ENCODE results near the gene SURF2. TPM values are rescaled to one million over a fixed set of nuclear protein-coding genes. Genes with fewer than 3 reads are reported as not detected.

SURF2 gene
- total RNA-seq, 1 donor from 2014 or later, result 12.0 TPM

DNA sequence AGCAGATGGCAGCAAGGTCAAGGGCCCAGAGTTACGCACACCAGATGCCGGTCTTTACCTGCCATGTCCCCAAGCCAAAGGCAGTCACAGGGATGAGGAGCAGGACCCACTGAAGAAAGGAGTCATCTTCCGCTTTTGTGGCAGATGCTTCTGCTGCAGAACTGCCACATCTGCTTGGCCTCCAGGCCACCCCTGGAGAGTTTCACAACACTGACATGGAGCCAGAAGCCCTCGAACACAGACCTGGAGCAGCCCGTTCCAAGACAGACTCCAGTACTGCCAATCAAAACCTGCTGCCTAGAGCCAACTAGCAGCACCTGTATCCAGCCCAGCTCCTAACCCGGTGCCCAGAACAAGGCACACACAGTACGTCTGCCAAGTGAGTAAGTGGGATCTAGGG is 1.6 kb upstream of the SURF2 start:
- no peak for DNase-seq
- Histone ChIP-seq H3K27me3 (no peaks in the 10 kb centered on the region), H3K27ac (no peak overlapping the region), H3K9me3 (no peaks in the 10 kb centered on the region), H3K4me1 (peaks cover 22% of the 10 kb centered on the region), H3K36me3 (peaks cover 50% of the 10 kb centered on the region), H3K4me3 (no peak overlapping the region)
- intact Hi-C loops (cut with DNase I), result no loop called here
- TF ChIP-seq, protein P1, sequence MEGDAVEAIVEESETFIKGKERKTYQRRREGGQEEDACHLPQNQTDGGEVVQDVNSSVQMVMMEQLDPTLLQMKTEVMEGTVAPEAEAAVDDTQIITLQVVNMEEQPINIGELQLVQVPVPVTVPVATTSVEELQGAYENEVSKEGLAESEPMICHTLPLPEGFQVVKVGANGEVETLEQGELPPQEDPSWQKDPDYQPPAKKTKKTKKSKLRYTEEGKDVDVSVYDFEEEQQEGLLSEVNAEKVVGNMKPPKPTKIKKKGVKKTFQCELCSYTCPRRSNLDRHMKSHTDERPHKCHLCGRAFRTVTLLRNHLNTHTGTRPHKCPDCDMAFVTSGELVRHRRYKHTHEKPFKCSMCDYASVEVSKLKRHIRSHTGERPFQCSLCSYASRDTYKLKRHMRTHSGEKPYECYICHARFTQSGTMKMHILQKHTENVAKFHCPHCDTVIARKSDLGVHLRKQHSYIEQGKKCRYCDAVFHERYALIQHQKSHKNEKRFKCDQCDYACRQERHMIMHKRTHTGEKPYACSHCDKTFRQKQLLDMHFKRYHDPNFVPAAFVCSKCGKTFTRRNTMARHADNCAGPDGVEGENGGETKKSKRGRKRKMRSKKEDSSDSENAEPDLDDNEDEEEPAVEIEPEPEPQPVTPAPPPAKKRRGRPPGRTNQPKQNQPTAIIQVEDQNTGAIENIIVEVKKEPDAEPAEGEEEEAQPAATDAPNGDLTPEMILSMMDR (IDR thresholded peaks at IDR 0.05), result no peak
- ATAC-seq, result no peak

DNA sequence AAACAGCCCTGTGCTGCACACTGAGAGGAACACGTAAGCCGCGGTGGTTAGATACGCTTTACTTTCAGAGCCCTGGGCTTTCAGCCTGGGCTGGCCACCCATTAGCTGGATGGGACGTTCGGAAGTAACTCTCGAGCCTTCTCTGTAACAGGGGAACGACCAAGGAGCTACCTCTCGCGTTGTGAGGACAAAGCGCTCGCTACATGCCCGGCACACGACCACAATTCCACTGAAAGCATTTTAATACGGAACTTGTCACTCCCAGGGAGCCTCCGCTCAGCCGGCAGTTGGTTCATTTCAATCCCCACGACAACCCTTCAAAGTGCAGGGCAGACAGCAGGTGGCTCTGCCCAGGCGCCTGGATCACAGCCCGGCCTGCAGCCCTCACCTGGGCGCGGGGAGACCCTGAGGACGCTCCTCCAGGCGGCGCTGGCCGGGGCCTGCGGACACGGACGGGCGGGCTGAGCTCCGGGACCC is 431 bp upstream of the SURF2 start:
- ATAC-seq (peak; percentile 28), DNase-seq (no peak)
- no peaks in the 10 kb centered on the region for H3K27me3 ChIP-seq
- TF ChIP-seq, protein P1 (IDR thresholded peaks at IDR 0.05), result no peak
- H3K4me1 ChIP-seq, result peaks cover 18% of the 10 kb centered on the region
- intact Hi-C loops (cut with DNase I), result no loop called here
- peak overlapping the region; percentile 82 for H3K27ac ChIP-seq
- H3K9me3 ChIP-seq, result no peaks in the 10 kb centered on the region
- H3K4me3 ChIP-seq, result peak overlapping the region; percentile 85
- H3K36me3 ChIP-seq, result peaks cover 50% of the 10 kb centered on the region

DNA sequence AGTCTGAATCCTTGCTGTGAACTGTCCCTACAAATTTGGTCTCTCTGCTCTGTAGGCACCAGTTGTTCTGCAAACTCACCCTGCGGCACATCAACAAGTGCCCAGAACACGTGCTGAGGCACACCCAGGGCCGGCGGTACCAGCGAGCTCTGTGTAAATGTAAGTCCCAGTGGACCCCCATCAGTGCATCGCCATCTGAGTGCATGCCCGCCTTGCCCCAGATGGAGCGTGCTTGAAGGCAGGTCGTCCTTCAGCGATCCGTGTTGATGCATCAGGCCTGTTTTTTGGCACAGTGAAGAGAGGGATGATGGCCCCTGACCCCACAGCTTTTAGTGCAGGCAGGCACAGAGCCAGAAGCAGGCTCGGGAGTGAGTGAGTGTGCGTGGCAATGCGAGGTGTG is 1.3 kb downstream of the SURF2 start:
- H3K9me3 ChIP-seq, result no peaks in the 10 kb centered on the region
- peaks cover 50% of the 10 kb centered on the region for H3K36me3 ChIP-seq
- H3K4me1 ChIP-seq, result peaks cover 18% of the 10 kb centered on the region
- H3K4me3 ChIP-seq, result no peak overlapping the region
- intact Hi-C loops (cut with DNase I), result no loop called here
- TF ChIP-seq, protein P1 (IDR thresholded peaks at IDR 0.05), result no peak
- ATAC-seq (no peak), DNase-seq (no peak)
- H3K27ac ChIP-seq, result no peak overlapping the region
- H3K27me3 ChIP-seq, result no peaks in the 10 kb centered on the region

DNA sequence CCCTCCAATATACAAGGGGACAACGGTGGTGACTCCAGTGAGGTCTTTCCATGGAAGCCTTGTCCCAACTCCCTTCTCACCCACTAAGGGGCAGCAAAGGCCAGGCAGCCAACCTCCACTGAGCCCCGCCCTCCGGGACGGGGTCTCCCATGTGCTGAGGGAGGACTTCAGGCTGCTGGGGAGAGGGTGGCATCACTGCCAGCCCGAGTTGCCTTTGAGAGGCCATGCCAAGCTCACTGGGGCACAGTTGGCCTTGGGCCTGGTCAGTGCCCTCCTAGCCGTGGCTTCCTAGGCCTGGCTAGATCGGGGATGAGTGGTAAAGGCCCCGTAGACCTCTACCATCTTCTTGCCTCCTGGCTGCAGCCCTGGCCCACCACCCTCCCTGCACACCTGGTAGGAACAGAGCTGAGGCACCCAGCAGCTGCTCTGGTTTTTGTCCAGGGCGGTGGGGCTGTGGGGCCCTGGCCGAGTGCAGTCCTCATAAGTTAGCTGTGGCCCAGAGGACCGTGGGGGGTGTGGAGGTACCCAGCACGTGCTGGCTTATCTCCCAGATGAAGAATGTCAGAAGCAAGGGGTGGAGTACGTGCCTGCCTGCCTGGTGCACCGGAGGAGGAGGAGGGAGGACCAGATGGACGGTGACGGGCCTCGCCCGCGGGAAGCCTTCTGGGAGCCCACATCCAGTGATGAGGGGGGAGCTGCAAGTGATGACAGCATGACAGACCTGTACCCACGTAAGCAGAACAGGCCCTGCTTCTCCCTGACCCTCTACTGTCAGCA is 3.2 kb downstream of the SURF2 start:
- intact Hi-C loops (cut with DNase I), result no loop called here
- ATAC-seq (no peak), DNase-seq (no peak)
- peaks cover 53% of the 10 kb centered on the region for H3K36me3 ChIP-seq
- H3K4me3 ChIP-seq, result no peak overlapping the region
- no peaks in the 10 kb centered on the region for H3K27me3 ChIP-seq
- TF ChIP-seq, protein P1 (IDR thresholded peaks at IDR 0.05), result peak; percentile 19
- H3K27ac ChIP-seq, result no peak overlapping the region
- H3K4me1 ChIP-seq, result peaks cover 18% of the 10 kb centered on the region
- H3K9me3 ChIP-seq, result no peaks in the 10 kb centered on the region

DNA sequence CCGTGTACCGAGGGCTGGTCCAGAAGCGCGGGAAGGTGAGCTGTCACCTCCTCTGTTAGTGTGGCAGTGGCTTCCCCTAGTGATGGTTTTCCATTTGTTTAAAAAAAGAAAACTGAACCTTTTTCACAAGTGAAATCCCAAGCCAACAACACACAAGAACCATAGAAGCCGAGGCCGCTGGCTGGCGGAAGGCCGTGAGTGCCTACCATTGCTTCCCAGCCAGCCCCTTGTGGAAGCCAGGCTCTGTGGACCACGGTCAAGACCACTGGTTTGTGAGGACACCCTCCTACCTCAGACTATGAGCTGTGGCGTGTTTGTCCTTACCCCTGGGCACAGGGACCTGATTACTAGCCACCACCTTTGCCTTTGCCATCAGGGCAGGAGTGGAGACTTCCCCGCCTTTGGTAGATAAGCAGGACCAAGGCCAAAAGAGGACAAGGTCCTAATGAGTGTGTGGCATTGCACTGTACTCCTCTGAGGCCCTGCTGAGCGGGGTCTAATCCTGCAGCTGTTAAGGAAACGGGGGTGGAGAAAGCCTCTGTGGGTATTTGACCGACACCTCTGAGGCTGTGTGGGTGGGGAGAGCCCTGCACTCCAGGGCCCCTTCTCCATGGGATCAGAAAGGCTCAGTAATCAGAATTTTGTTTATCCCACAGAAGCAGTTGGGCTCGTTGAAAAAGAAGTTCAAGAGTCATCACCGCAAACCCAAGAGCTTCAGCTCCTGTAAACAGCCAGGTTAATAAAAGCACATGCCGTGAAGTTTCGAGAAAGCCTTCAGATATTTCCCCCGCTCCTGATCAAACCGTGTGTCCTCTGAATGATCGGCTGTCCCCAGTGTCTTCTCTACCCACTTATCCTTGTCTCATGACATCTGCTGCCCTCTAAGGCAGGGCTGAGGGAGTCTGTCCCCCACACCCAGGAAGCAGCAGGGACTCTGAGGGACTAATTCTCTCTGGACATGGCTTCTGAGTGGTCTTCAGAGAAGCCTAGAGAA is 4.3 kb downstream of the SURF2 start:
- Histone ChIP-seq H3K27ac (no peak overlapping the region), H3K4me3 (no peak overlapping the region), H3K4me1 (peaks cover 11% of the 10 kb centered on the region), H3K9me3 (no peaks in the 10 kb centered on the region), H3K27me3 (no peaks in the 10 kb centered on the region), H3K36me3 (peaks cover 64% of the 10 kb centered on the region)
- DNase-seq (no peak), ATAC-seq (no peak)
- TF ChIP-seq, protein P1 (IDR thresholded peaks at IDR 0.05), result no peak
- intact Hi-C loops (cut with DNase I), result no loop called here

Data from upper lobe of right lung (tissue), 1 donor.